SH-SY5Y (cell line): ENCODE measurements around the gene OR1M1.

Source experiments
- GATA2 ChIP-seq: IDR thresholded peaks from 2 replicates; pipeline ENCODE4 v1.6.1; 2011; ENCODE audit warnings: mild to moderate bottlenecking, low read depth, low read length
- GATA3 ChIP-seq: IDR thresholded peaks from 2 replicates; pipeline ENCODE4 v1.6.1; 2011; ENCODE audit warnings: low read depth, mild to moderate bottlenecking, low read length, moderate library complexity

GRCh38 chr19:9052894-9053293, 34.0 kb upstream of the OR1M1 start:
- TF ChIP-seq GATA2 (no peak), GATA3 (no peak)
